HL-60 (cell line): ENCODE data around the gene THSD7A.

Experiments used
- DNase-seq, 2 experiments: peaks; one replicate each; pipeline ENCODE4 v3.0.0-alpha.2; 2010 to 2020; ENCODE audit warnings: low read depth in 1 of 2, low spot score in 1 of 2
- H3K27ac ChIP-seq: fragments of 250-450 bp; sonication (Bioruptor Pico); replicated peaks from 2 replicates; pipeline ENCODE4 v1.5.1; 2020; ENCODE audit warnings: mild to moderate bottlenecking, moderate library complexity
- H3K27me3 ChIP-seq: fragments of 250-450 bp; sonication (Bioruptor Pico); 2 replicates; pipeline ENCODE4 v1.5.1; 2021; ENCODE audit warnings: mild to moderate bottlenecking, moderate library complexity; ENCODE audit not compliant: insufficient read depth, poor library complexity, severe bottlenecking
- H3K4me3 ChIP-seq: replicated peaks from 2 replicates; pipeline ENCODE4 v1.5.1; 2011; ENCODE audit warnings: mild to moderate bottlenecking, control low read depth, low read length; ENCODE audit not compliant: insufficient read depth
- GABPA ChIP-seq: IDR thresholded peaks from 2 replicates; pipeline ENCODE4 v1.6.1; 2012; ENCODE audit warnings: low read depth
- POLR2AphosphoS5 ChIP-seq: IDR thresholded peaks from 2 replicates; pipeline ENCODE4 v1.6.1; 2012; ENCODE audit warnings: low read depth
- SPI1 ChIP-seq: IDR thresholded peaks from 2 replicates; pipeline ENCODE4 v1.6.1; 2012; ENCODE audit warnings: low read depth, mild to moderate bottlenecking, borderline replicate concordance
- TF ChIP-seq, protein P1 (sequence below): IDR thresholded peaks from one replicate; pipeline ENCODE4 v1.5.1; 2011; ENCODE audit warnings: low read length, control low read depth, inconsistent platforms; ENCODE audit not compliant: insufficient read depth
- TF ChIP-seq, protein P2 (sequence below): IDR thresholded peaks from 2 replicates; pipeline ENCODE4 v1.6.1; 2012; ENCODE audit warnings: low read depth; ENCODE audit not compliant: insufficient replicate concordance

Gene THSD7A

DNA sequence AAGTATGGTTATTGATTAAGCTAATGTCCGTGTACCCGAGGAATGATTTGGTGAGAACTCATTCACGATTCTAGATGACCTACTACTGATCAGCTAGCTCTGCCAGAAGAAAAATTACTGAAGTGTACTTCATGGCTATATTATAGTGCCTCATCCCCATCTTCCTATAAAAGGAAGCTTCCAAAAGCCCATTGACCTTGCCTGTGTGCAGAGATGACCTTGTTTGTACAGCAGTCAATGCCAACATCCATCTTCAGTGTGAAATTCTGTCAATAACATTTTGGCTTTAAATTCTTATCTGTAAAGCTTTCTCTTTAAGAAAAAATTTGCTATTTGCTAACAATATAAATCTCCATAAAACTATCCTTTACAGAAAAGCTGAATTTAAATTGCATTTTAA, 315.7 kb downstream of the THSD7A start:
- no peak overlapping the region for H3K4me3 ChIP-seq
- H3K27me3 ChIP-seq = no peaks in the 10 kb centered on the region
- no peak overlapping the region for H3K27ac ChIP-seq
- DNase-seq = no peak
- no peak for TF ChIP-seq GABPA
- TF ChIP-seq, protein P1, sequence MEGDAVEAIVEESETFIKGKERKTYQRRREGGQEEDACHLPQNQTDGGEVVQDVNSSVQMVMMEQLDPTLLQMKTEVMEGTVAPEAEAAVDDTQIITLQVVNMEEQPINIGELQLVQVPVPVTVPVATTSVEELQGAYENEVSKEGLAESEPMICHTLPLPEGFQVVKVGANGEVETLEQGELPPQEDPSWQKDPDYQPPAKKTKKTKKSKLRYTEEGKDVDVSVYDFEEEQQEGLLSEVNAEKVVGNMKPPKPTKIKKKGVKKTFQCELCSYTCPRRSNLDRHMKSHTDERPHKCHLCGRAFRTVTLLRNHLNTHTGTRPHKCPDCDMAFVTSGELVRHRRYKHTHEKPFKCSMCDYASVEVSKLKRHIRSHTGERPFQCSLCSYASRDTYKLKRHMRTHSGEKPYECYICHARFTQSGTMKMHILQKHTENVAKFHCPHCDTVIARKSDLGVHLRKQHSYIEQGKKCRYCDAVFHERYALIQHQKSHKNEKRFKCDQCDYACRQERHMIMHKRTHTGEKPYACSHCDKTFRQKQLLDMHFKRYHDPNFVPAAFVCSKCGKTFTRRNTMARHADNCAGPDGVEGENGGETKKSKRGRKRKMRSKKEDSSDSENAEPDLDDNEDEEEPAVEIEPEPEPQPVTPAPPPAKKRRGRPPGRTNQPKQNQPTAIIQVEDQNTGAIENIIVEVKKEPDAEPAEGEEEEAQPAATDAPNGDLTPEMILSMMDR = no peak
- TF ChIP-seq POLR2AphosphoS5 = no peak
- no peak for TF ChIP-seq SPI1
- TF ChIP-seq, protein P2, sequence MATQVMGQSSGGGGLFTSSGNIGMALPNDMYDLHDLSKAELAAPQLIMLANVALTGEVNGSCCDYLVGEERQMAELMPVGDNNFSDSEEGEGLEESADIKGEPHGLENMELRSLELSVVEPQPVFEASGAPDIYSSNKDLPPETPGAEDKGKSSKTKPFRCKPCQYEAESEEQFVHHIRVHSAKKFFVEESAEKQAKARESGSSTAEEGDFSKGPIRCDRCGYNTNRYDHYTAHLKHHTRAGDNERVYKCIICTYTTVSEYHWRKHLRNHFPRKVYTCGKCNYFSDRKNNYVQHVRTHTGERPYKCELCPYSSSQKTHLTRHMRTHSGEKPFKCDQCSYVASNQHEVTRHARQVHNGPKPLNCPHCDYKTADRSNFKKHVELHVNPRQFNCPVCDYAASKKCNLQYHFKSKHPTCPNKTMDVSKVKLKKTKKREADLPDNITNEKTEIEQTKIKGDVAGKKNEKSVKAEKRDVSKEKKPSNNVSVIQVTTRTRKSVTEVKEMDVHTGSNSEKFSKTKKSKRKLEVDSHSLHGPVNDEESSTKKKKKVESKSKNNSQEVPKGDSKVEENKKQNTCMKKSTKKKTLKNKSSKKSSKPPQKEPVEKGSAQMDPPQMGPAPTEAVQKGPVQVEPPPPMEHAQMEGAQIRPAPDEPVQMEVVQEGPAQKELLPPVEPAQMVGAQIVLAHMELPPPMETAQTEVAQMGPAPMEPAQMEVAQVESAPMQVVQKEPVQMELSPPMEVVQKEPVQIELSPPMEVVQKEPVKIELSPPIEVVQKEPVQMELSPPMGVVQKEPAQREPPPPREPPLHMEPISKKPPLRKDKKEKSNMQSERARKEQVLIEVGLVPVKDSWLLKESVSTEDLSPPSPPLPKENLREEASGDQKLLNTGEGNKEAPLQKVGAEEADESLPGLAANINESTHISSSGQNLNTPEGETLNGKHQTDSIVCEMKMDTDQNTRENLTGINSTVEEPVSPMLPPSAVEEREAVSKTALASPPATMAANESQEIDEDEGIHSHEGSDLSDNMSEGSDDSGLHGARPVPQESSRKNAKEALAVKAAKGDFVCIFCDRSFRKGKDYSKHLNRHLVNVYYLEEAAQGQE = no peak

DNA sequence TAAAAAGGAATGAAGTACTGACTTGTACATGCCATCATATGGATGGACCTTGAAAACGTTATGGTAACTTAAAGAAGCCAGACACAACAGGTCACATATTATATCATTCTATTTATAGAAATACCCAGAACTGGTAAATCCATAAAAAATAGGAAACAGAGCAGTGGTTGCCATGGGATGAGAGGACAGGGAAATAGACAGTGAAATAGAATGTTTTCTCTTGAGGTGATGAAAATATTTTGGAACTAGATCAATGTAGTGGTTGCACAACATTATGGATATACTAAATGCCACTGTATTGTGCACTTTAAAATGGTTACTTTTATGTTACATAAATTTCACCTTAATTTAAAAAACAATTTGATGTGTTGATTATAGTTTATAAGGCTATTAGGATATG, 318.5 kb downstream of the THSD7A start:
- no peaks in the 10 kb centered on the region for H3K27me3 ChIP-seq
- H3K4me3 ChIP-seq = no peak overlapping the region
- no peak overlapping the region for H3K27ac ChIP-seq
- TF ChIP-seq, protein P2 = no peak
- TF ChIP-seq SPI1 = no peak
- no peak for TF ChIP-seq POLR2AphosphoS5
- TF ChIP-seq GABPA = no peak
- TF ChIP-seq, protein P1 = no peak
- no peak for DNase-seq

DNA sequence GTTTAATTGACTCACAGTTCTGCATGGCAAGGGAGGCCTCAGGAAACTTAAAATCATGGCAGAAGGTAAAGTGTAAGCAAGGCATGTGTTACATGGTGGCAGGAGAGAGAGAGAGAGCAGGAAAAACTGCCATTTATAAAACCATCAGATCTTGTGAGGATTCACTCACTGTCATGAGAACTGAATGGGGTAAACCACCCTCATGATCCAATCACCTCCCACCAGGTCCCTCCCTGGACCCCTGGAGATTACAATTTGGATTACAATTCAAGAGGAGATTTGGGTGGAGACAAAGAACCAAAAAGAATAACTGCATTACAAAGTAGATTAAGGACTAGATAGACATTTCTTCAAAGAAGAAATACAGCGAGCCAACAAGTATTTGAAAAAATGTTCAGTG, 324.1 kb downstream of the THSD7A start:
- Histone ChIP-seq H3K27me3 (no peaks in the 10 kb centered on the region), H3K27ac (no peak overlapping the region), H3K4me3 (no peak overlapping the region)
- DNase-seq = no peak
- no peak for TF ChIP-seq GABPA
- TF ChIP-seq, protein P2 = no peak
- TF ChIP-seq POLR2AphosphoS5 = no peak
- no peak for TF ChIP-seq SPI1
- TF ChIP-seq, protein P1 = no peak
